Activated naive CD4-positive, alpha-beta T cell treated with anti-CD3 and anti-CD28 coated beads for 36 hours (primary cell): Measurements from ENCODE around the gene KLF16. TPM values are rescaled to one million over a fixed set of nuclear protein-coding genes. Genes with fewer than 3 reads are reported as not detected.
A peak's percentile ranks its signal among the peaks of the same experiment; 100 is the strongest.

Experiments
- CTCF ChIA-PET: fragments of 350-600 bp; sonication (Branson Sonifier 250); formaldehyde crosslinking; loops from one replicate; lab custom pipeline; 2021; ENCODE audit warnings: antibody characterized with exemption; lab: Charles Lee
- DNase-seq: peaks from one replicate; pipeline ENCODE4 v3.0.0-alpha.2; 2020
- H3K27ac Mint-ChIP-seq: one replicate; pipeline ENCODE4 v1.8.0; 2021; ENCODE audit warnings: mild to moderate bottlenecking, mixed read lengths
- H3K27me3 Mint-ChIP-seq: one replicate; pipeline ENCODE4 v1.8.0; 2021; ENCODE audit warnings: low read depth, mixed read lengths
- H3K36me3 Mint-ChIP-seq: one replicate; pipeline ENCODE4 v1.8.0; 2021; ENCODE audit warnings: low read depth, mixed read lengths
- H3K4me1 Mint-ChIP-seq: one replicate; pipeline ENCODE4 v1.8.0; 2021; ENCODE audit warnings: low read depth, mixed read lengths
- H3K4me3 Mint-ChIP-seq: one replicate; pipeline ENCODE4 v1.8.0; 2021; ENCODE audit warnings: mild to moderate bottlenecking, moderate library complexity, mixed read lengths
- H3K9me3 Mint-ChIP-seq: one replicate; pipeline ENCODE4 v1.8.0; 2021; ENCODE audit warnings: mixed read lengths
- intact Hi-C: fragments of 100-400 bp; cut with micrococcal nuclease; formaldehyde crosslinking; loops from one replicate; pipeline ENCODE4 v1.15.1; 2023
- total RNA-seq, 2 experiments: library from RNA; stranded (reverse); gene quantifications; one replicate each; pipeline ENCODE4 v1.2.3, GENCODE V29; 2021

The KLF16 gene
- total RNA-seq, 2 experiments from 2014 or later: 13.5 to 15.0 TPM

GRCh38 chr19:1856698-1857603 is 6.4 kb downstream of the KLF16 start:
- intact Hi-C loops: loop anchor here (5.0 kb wide), 1 partner anchor 295 kb away; the partner anchor contains the start of gene AP3D1
- H3K9me3 Mint-ChIP-seq: no peaks in the 10 kb centered on the region
- peak overlapping the region; percentile 87 for H3K27ac Mint-ChIP-seq
- H3K27me3 Mint-ChIP-seq: no peaks in the 10 kb centered on the region
- peak; percentile 55 for DNase-seq
- CTCF ChIA-PET: interaction anchor here (1.4 to 2.5 kb wide), 4 partner anchors 8 to 40 kb away, joined by 5 to 10 read pairs (median 7); partner anchors contain the start of gene REXO1
- peaks cover 2% of the 10 kb centered on the region for H3K36me3 Mint-ChIP-seq
- peaks cover 67% of the 10 kb centered on the region for H3K4me1 Mint-ChIP-seq
- peak overlapping the region; percentile 70 for H3K4me3 Mint-ChIP-seq

- no peak for DNase-seq
- intact Hi-C loops: loop anchor here (5.0 kb wide), 1 partner anchor 296 kb away; the partner anchor contains the start of gene AP3D1
- Mint-ChIP-seq H3K36me3 (peaks cover 2% of the 10 kb centered on the region), H3K4me3 (peak overlapping the region; percentile 70), H3K27me3 (no peaks in the 10 kb centered on the region), H3K27ac (peak overlapping the region; percentile 87), H3K9me3 (no peaks in the 10 kb centered on the region), H3K4me1 (peaks cover 63% of the 10 kb centered on the region)
- CTCF ChIA-PET: interaction anchor here (1.6 kb wide), 1 partner anchor 8 kb away, joined by 6 read pairs; no protein-coding TSS in a partner anchor
Measured at GRCh38 chr19:1856345-1856697, 7.1 kb downstream of the KLF16 start.

GRCh38 chr19:1855828-1856255 is 7.5 kb downstream of the KLF16 start:
- H3K36me3 Mint-ChIP-seq: peaks cover 2% of the 10 kb centered on the region
- intact Hi-C loops: loop anchor here (1.0 to 5.0 kb wide), 3 partner anchors 7 to 296 kb away; partner anchors contain the start of genes ADAT3, AP3D1, KLF16 and SCAMP4

GRCh38 chr19:1855040-1855827 is 8.1 kb downstream of the KLF16 start:
- peaks cover 2% of the 10 kb centered on the region for H3K36me3 Mint-ChIP-seq
- H3K4me1 Mint-ChIP-seq: peaks cover 62% of the 10 kb centered on the region

More at GRCh38 chr19:1855828-1856255, 7.5 kb downstream of the KLF16 start:
- Mint-ChIP-seq H3K27ac (peak overlapping the region; percentile 87), H3K4me1 (peaks cover 63% of the 10 kb centered on the region), H3K9me3 (no peaks in the 10 kb centered on the region), H3K27me3 (no peaks in the 10 kb centered on the region), H3K4me3 (peak overlapping the region; percentile 70)
- peak; percentile 68 for DNase-seq
- CTCF ChIA-PET: interaction anchor here (1.6 kb wide), 1 partner anchor 9 kb away, joined by 6 read pairs; no protein-coding TSS in a partner anchor

GRCh38 chr19:1854542-1855039 is 8.8 kb downstream of the KLF16 start:
- H3K4me1 Mint-ChIP-seq: peaks cover 62% of the 10 kb centered on the region
- CTCF ChIA-PET: interaction anchor here (0.5 to 0.9 kb wide), 3 partner anchors 15 to 732 kb away, joined by 3 read pairs; no protein-coding TSS in a partner anchor
- intact Hi-C loops: loop anchor here (1.0 to 5.0 kb wide), 3 partner anchors 9 to 298 kb away; partner anchors contain the start of genes ADAT3, AP3D1, KLF16 and SCAMP4
- peaks cover 2% of the 10 kb centered on the region for H3K36me3 Mint-ChIP-seq
- H3K27ac Mint-ChIP-seq: peak overlapping the region; percentile 86
- H3K4me3 Mint-ChIP-seq: peak overlapping the region; percentile 36
- no peaks in the 10 kb centered on the region for H3K9me3 Mint-ChIP-seq
- no peak for DNase-seq
- no peaks in the 10 kb centered on the region for H3K27me3 Mint-ChIP-seq

More at GRCh38 chr19:1855040-1855827, 8.1 kb downstream of the KLF16 start:
- Mint-ChIP-seq H3K9me3 (no peaks in the 10 kb centered on the region), H3K27me3 (no peaks in the 10 kb centered on the region), H3K4me3 (peak overlapping the region; percentile 70), H3K27ac (peak overlapping the region; percentile 87)
- DNase-seq: peak; percentile 94
- CTCF ChIA-PET: interaction anchor here (0.9 to 1.6 kb wide), 2 partner anchors 10 to 18 kb away, joined by 3 to 6 read pairs; no protein-coding TSS in a partner anchor
- intact Hi-C loops: loop anchor here (1.0 to 5.0 kb wide), 3 partner anchors 8 to 297 kb away; partner anchors contain the start of genes ADAT3, AP3D1, KLF16 and SCAMP4

- H3K36me3 Mint-ChIP-seq: peaks cover 2% of the 10 kb centered on the region
- intact Hi-C loops: loop anchor here (2.0 kb wide), 1 partner anchor 51 kb away; the partner anchor contains the start of genes ADAT3 and SCAMP4
- peaks cover 61% of the 10 kb centered on the region for H3K4me1 Mint-ChIP-seq
- no peak for DNase-seq
- CTCF ChIA-PET: interaction anchor here (0.5 to 1.6 kb wide), 3 partner anchors 15 to 732 kb away, joined by 3 to 7 read pairs (median 3); no protein-coding TSS in a partner anchor
- no peak overlapping the region for H3K4me3 Mint-ChIP-seq
- no peaks in the 10 kb centered on the region for H3K27me3 Mint-ChIP-seq
- no peak overlapping the region for H3K27ac Mint-ChIP-seq
- H3K9me3 Mint-ChIP-seq: no peaks in the 10 kb centered on the region
Measured at GRCh38 chr19:1854039-1854541, 9.3 kb downstream of the KLF16 start.

GRCh38 chr19:1853295-1854038 is 9.9 kb downstream of the KLF16 start:
- H3K27ac Mint-ChIP-seq: peak overlapping the region; percentile 91
- H3K36me3 Mint-ChIP-seq: peaks cover 2% of the 10 kb centered on the region
- H3K4me3 Mint-ChIP-seq: peak overlapping the region; percentile 52
- CTCF ChIA-PET: interaction anchor here (0.7 to 1.6 kb wide), 3 partner anchors 11 to 26 kb away, joined by 3 to 7 read pairs (median 3); no protein-coding TSS in a partner anchor
- peaks cover 60% of the 10 kb centered on the region for H3K4me1 Mint-ChIP-seq
- intact Hi-C loops: loop anchor here (2.0 kb wide), 1 partner anchor 51 kb away; the partner anchor contains the start of genes ADAT3 and SCAMP4
- H3K9me3 Mint-ChIP-seq: no peaks in the 10 kb centered on the region
- peak; percentile 89 for DNase-seq
- no peaks in the 10 kb centered on the region for H3K27me3 Mint-ChIP-seq

GRCh38 chr19:1852581-1853128 is 10.7 kb downstream of the KLF16 start:
- Mint-ChIP-seq H3K27ac (peak overlapping the region; percentile 56), H3K36me3 (peaks cover 2% of the 10 kb centered on the region), H3K27me3 (no peaks in the 10 kb centered on the region), H3K4me1 (peaks cover 55% of the 10 kb centered on the region), H3K4me3 (no peak overlapping the region), H3K9me3 (no peaks in the 10 kb centered on the region)
- intact Hi-C loops: no loop called here
- CTCF ChIA-PET: interaction anchor here (0.7 to 1.6 kb wide), 3 partner anchors 10 to 25 kb away, joined by 3 to 7 read pairs (median 3); no protein-coding TSS in a partner anchor
- no peak for DNase-seq

- peaks cover 4% of the 10 kb centered on the region for H3K36me3 Mint-ChIP-seq
- no peaks in the 10 kb centered on the region for H3K27me3 Mint-ChIP-seq
- H3K9me3 Mint-ChIP-seq: no peaks in the 10 kb centered on the region
- peak overlapping the region; percentile 56 for H3K27ac Mint-ChIP-seq
- peaks cover 59% of the 10 kb centered on the region for H3K4me1 Mint-ChIP-seq
- intact Hi-C loops: no loop called here
- CTCF ChIA-PET: interaction anchor here (1.0 kb wide), 1 partner anchor 10 kb away, joined by 3 read pairs; no protein-coding TSS in a partner anchor
- H3K4me3 Mint-ChIP-seq: no peak overlapping the region
- DNase-seq: peak; percentile 66
Measured at GRCh38 chr19:1851654-1852580, 11.5 kb downstream of the KLF16 start.
